Hepatocyte (in vitro differentiated cells): Measurements from ENCODE around the gene PAX7. TPM values are rescaled to one million over a fixed set of nuclear protein-coding genes. Genes with fewer than 3 reads are reported as not detected.

Experiments
- DNase-seq: peaks from one replicate; pipeline ENCODE4 v3.0.0-alpha.2; 2016; ENCODE audit warnings: low spot score
- H2AFZ ChIP-seq: fragments of 200-600 bp; sonication (generic); 2 replicates; pipeline ENCODE4 v1.6.0; 2016; ENCODE audit warnings: antibody characterized with exemption, mild to moderate bottlenecking
- H3K27ac ChIP-seq: fragments of 200-600 bp; sonication (generic); 2 replicates; pipeline ENCODE4 v1.5.1; 2016; ENCODE audit warnings: mild to moderate bottlenecking
- H3K27me3 ChIP-seq: fragments of 200-600 bp; sonication (generic); 2 replicates; pipeline ENCODE4 v1.6.1; 2016
- H3K36me3 ChIP-seq: fragments of 200-600 bp; sonication (generic); replicated peaks from 2 replicates; pipeline ENCODE4 v1.5.1; 2016; ENCODE audit warnings: low read depth; ENCODE audit not compliant: insufficient read depth
- H3K4me1 ChIP-seq: fragments of 200-600 bp; sonication (generic); 2 replicates; pipeline ENCODE4 v1.5.1; 2016; ENCODE audit warnings: mild to moderate bottlenecking, moderate library complexity; ENCODE audit not compliant: insufficient read depth
- H3K4me2 ChIP-seq: fragments of 200-600 bp; sonication (generic); 2 replicates; pipeline ENCODE4 v1.6.0; 2016
- H3K4me3 ChIP-seq: fragments of 200-600 bp; sonication (generic); 2 replicates; pipeline ENCODE4 v1.5.1; 2016; ENCODE audit warnings: mild to moderate bottlenecking
- H3K79me2 ChIP-seq: fragments of 200-600 bp; sonication (generic); 2 replicates; pipeline ENCODE4 v1.6.0; 2017; ENCODE audit warnings: mild to moderate bottlenecking
- H3K9me2 ChIP-seq: fragments of 200-600 bp; sonication (generic); replicated peaks from 2 replicates; pipeline ENCODE4 v1.6.0; 2017; ENCODE audit warnings: mild to moderate bottlenecking; ENCODE audit not compliant: insufficient read depth
- H3K9me3 ChIP-seq: fragments of 200-600 bp; sonication (generic); 2 replicates; pipeline ENCODE4 v1.5.1; 2016; ENCODE audit warnings: low read depth, mild to moderate bottlenecking
- H4K20me1 ChIP-seq: fragments of 200-600 bp; sonication (generic); 2 replicates; pipeline ENCODE4 v1.6.0; 2016; ENCODE audit warnings: mild to moderate bottlenecking; ENCODE audit not compliant: insufficient read depth, poor library complexity, severe bottlenecking
- EZH2 ChIP-seq: fragments of 200-600 bp; sonication (generic); IDR thresholded peaks from 2 replicates; pipeline ENCODE4 v1.6.1; 2016; ENCODE audit warnings: antibody characterized with exemption, mild to moderate bottlenecking, borderline replicate concordance
- EZH2phosphoT487 ChIP-seq: fragments of 200-600 bp; sonication (generic); IDR thresholded peaks from one replicate; pipeline ENCODE4 v1.6.1; 2018; ENCODE audit warnings: antibody characterized with exemption, mild to moderate bottlenecking, low read depth, moderate library complexity; ENCODE audit not compliant: unreplicated experiment, severe bottlenecking
- WGBS: methylation state at CpG from one replicate; pipeline ENCODE4 v1.1.6; 2016; ENCODE audit warnings: low lambda C conversion rate; ENCODE audit errors: missing lambda C conversion rate; 5-methylcytosine and 5-hydroxymethylcytosine counted together
- polyA plus RNA-seq: library from polyadenylated mRNA; unstranded; fragments of >200 nt; fragmentation: Nextera tagmentation; extraction: Ambion mirVana; gene quantifications from 2 replicates; pipeline ENCODE4 v1.2.1, GENCODE V29; 2016
- total RNA-seq: library from RNA; depleted of rRNA; stranded (reverse); fragments of >200 nt; gene quantifications from 2 replicates; pipeline ENCODE4 v1.2.3, GENCODE V29; 2014
- TF ChIP-seq, protein P1 (sequence below): fragments of 200-600 bp; sonication (generic); IDR thresholded peaks from 2 replicates; pipeline ENCODE4 v1.5.1; 2016; ENCODE audit warnings: antibody characterized with exemption, mild to moderate bottlenecking; ENCODE audit not compliant: poor library complexity

Gene PAX7
- total and polyA plus RNA-seq, 2 experiments from 2014 or later: not detected

- Histone ChIP-seq H3K9me2 (no peaks in the 10 kb centered on the region), H3K4me3 (no peak overlapping the region), H3K79me2 (no peaks in the 10 kb centered on the region), H3K27me3 (peaks cover 99% of the 10 kb centered on the region), H4K20me1 (no peaks in the 10 kb centered on the region), H3K36me3 (no peaks in the 10 kb centered on the region), H3K4me1 (no peaks in the 10 kb centered on the region), H2AFZ (no peak overlapping the region), H3K9me3 (no peaks in the 10 kb centered on the region), H3K4me2 (no peak overlapping the region), H3K27ac (no peak overlapping the region)
- TF ChIP-seq EZH2: peak; percentile 43
- TF ChIP-seq, protein P1, sequence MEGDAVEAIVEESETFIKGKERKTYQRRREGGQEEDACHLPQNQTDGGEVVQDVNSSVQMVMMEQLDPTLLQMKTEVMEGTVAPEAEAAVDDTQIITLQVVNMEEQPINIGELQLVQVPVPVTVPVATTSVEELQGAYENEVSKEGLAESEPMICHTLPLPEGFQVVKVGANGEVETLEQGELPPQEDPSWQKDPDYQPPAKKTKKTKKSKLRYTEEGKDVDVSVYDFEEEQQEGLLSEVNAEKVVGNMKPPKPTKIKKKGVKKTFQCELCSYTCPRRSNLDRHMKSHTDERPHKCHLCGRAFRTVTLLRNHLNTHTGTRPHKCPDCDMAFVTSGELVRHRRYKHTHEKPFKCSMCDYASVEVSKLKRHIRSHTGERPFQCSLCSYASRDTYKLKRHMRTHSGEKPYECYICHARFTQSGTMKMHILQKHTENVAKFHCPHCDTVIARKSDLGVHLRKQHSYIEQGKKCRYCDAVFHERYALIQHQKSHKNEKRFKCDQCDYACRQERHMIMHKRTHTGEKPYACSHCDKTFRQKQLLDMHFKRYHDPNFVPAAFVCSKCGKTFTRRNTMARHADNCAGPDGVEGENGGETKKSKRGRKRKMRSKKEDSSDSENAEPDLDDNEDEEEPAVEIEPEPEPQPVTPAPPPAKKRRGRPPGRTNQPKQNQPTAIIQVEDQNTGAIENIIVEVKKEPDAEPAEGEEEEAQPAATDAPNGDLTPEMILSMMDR: no peak
- TF ChIP-seq EZH2phosphoT487: peak; percentile 95
- DNase-seq: no peak
- 2% methylated on average over 44 of the region's 48 CpGs for WGBS
These were observed 2.3 kb downstream of the PAX7 start for GRCh38 chr1:18632783-18633421.

DNA sequence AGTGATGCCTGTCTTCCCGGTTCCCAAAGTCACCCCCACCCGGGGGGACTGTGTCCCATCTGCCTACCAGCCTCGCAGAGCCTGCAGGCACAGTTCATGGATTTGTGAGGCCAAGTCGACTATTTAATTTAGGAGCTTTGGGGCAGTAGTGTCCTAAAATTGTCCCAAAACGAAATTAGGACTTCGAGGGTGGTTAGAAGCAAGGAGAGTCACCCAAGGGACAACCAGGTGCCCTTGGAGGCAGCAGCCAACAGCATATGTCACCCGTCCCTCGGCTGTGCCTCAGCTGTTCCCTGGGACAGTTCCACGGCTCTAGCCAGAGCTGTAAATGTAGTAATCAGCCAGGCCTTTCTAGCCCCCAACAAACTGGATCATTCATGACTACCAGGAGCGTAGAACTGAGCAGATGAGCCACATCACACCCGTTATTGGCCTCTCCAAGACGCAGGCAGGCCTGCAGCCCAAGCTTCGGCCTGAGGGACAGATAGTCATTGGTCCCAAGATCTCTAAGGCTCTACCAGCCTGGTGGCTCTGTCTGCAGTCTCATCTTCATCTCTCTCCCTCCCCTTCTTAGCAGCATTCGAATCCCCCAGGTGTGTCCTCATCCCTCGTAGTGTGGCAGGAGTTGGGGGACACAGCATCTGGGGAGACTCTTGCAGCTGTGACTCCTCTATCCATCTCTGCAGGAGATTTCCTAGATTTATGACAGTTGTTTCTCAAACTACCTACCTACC lies 2.9 kb downstream of the PAX7 start:
- WGBS: 12% methylated on average over 15 of the region's 15 CpGs
- H3K4me2 ChIP-seq: no peak overlapping the region
- H2AFZ ChIP-seq: no peak overlapping the region
- H3K27ac ChIP-seq: no peak overlapping the region
- DNase-seq: no peak
- TF ChIP-seq, protein P1: no peak
- peak; percentile 2 for TF ChIP-seq EZH2phosphoT487
- H3K4me3 ChIP-seq: no peak overlapping the region
- H3K79me2 ChIP-seq: no peaks in the 10 kb centered on the region
- H4K20me1 ChIP-seq: no peaks in the 10 kb centered on the region
- H3K4me1 ChIP-seq: no peaks in the 10 kb centered on the region
- peaks cover 99% of the 10 kb centered on the region for H3K27me3 ChIP-seq
- H3K36me3 ChIP-seq: no peaks in the 10 kb centered on the region
- no peaks in the 10 kb centered on the region for H3K9me2 ChIP-seq
- no peaks in the 10 kb centered on the region for H3K9me3 ChIP-seq

DNA sequence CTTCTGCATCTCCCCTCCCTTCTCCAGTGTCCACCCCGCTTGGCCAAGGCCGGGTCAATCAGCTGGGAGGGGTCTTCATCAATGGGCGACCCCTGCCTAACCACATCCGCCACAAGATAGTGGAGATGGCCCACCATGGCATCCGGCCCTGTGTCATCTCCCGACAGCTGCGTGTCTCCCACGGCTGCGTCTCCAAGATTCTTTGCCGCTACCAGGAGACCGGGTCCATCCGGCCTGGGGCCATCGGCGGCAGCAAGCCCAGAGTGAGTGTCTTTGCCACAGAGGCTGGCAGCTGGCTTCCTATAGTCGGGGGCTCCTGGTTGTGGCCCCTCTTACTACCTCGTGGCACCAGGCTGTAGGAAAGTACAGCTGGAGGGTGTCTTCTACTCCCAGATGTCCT lies 3.6 kb downstream of the PAX7 start:
- no peak for DNase-seq
- no peak overlapping the region for H3K27ac ChIP-seq
- H3K36me3 ChIP-seq: no peaks in the 10 kb centered on the region
- no peak overlapping the region for H3K4me2 ChIP-seq
- WGBS: 18% methylated on average over 16 of the region's 16 CpGs
- TF ChIP-seq EZH2: no peak
- peak; percentile 83 for TF ChIP-seq EZH2phosphoT487
- H3K4me3 ChIP-seq: no peak overlapping the region
- H3K9me2 ChIP-seq: no peaks in the 10 kb centered on the region
- no peaks in the 10 kb centered on the region for H3K4me1 ChIP-seq
- no peaks in the 10 kb centered on the region for H3K79me2 ChIP-seq
- H3K27me3 ChIP-seq: peaks cover 99% of the 10 kb centered on the region
- H2AFZ ChIP-seq: no peak overlapping the region
- H4K20me1 ChIP-seq: no peaks in the 10 kb centered on the region
- H3K9me3 ChIP-seq: no peaks in the 10 kb centered on the region

DNA sequence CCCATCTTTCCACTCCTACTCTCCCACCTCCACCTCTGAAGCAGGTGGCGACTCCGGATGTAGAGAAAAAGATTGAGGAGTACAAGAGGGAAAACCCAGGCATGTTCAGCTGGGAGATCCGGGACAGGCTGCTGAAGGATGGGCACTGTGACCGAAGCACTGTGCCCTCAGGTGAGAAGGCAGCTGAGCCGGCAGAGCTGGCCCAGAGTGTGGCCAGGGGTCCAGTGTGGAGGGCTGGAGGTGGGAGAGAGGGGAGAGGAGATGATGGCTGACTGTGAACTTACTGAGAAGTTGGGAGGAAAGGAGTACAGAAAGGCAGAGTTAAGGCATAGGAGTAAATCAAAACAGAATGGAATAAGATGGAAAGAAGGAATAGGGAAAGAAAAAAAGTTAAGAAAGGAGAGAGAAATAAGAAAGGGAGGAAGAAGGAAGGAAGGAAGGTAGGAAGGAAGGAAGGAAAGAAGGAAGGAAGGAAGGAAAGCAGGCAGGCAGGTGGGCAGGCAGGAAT lies 4.5 kb downstream of the PAX7 start:
- Histone ChIP-seq H3K4me2 (no peak overlapping the region), H3K9me3 (no peaks in the 10 kb centered on the region), H3K27ac (no peak overlapping the region), H3K36me3 (no peaks in the 10 kb centered on the region), H3K27me3 (peaks cover 99% of the 10 kb centered on the region), H2AFZ (no peak overlapping the region), H3K9me2 (no peaks in the 10 kb centered on the region), H3K4me3 (no peak overlapping the region), H4K20me1 (no peaks in the 10 kb centered on the region), H3K79me2 (no peaks in the 10 kb centered on the region), H3K4me1 (no peaks in the 10 kb centered on the region)
- TF ChIP-seq EZH2phosphoT487 (no peak), EZH2 (no peak)
- TF ChIP-seq, protein P1: no peak
- 14% methylated on average over 5 of the region's 5 CpGs for WGBS
- DNase-seq: no peak
